Neutrophil (primary cell): ENCODE data around the gene KRTAP5-1.

Experiments
- H3K27ac ChIP-seq: fragments of 200-600 bp; sonication (generic); 2 replicates; pipeline ENCODE4 v1.5.1; 2016; ENCODE audit warnings: mild to moderate bottlenecking, moderate library complexity
- H3K27me3 ChIP-seq: fragments of 200-600 bp; sonication (generic); 2 replicates; pipeline ENCODE4 v1.6.0; 2016; ENCODE audit warnings: mild to moderate bottlenecking
- H3K36me3 ChIP-seq: fragments of 200-600 bp; sonication (generic); 2 replicates; pipeline ENCODE4 v1.5.1; 2017
- H3K4me1 ChIP-seq, 2 experiments: fragments of 200-600 bp in 1 of 2; sonication (generic) in 1 of 2; 1 replicate in 1 of 2; 2 replicates in 1 of 2; pipeline versions ENCODE4 v1.5.1 to v1.6.1; 2013 to 2016; ENCODE audit warnings: low read depth in 1 of 2, low read length in 1 of 2, mild to moderate bottlenecking in 1 of 2, moderate library complexity in 1 of 2; ENCODE audit not compliant: control insufficient read depth in 1 of 2, insufficient read depth in 1 of 2
- H3K4me3 ChIP-seq, 2 experiments: fragments of 200-600 bp in 1 of 2; sonication (generic) in 1 of 2; 1 replicate in 1 of 2; 2 replicates in 1 of 2; pipeline ENCODE4 v1.5.1; 2013 to 2016; ENCODE audit warnings: low read depth in 1 of 2, low read length in 1 of 2, mild to moderate bottlenecking in 1 of 2, moderate library complexity in 1 of 2
- H3K9me3 ChIP-seq: fragments of 200-600 bp; sonication (generic); 2 replicates; pipeline ENCODE4 v1.5.1; 2016
- TF ChIP-seq, protein P1 (sequence below): fragments of 200-600 bp; sonication (generic); IDR thresholded peaks from 2 replicates; pipeline ENCODE4 v1.5.1; 2016; ENCODE audit warnings: antibody characterized with exemption

KRTAP5-1 gene

GRCh38 chr11:1629326-1630185 lies 44.5 kb upstream of the KRTAP5-1 start, which contains the start of gene KRTAP5-5:
KRTAP5-5 (plus strand) TSS chr11:1629775; CDS start chr11:1629841, 66 bp downstream.
- Histone ChIP-seq H3K27me3 (peaks cover 66% of the 10 kb centered on the region), H3K4me3 (no peak within 1 kb of the TSS), H3K9me3 (no peaks in the 10 kb centered on the region), H3K36me3 (no peaks in the 10 kb centered on the region), H3K4me1 (no peaks in the 10 kb centered on the region), H3K27ac (no peak within 1 kb of the TSS)
- TF ChIP-seq, protein P1, sequence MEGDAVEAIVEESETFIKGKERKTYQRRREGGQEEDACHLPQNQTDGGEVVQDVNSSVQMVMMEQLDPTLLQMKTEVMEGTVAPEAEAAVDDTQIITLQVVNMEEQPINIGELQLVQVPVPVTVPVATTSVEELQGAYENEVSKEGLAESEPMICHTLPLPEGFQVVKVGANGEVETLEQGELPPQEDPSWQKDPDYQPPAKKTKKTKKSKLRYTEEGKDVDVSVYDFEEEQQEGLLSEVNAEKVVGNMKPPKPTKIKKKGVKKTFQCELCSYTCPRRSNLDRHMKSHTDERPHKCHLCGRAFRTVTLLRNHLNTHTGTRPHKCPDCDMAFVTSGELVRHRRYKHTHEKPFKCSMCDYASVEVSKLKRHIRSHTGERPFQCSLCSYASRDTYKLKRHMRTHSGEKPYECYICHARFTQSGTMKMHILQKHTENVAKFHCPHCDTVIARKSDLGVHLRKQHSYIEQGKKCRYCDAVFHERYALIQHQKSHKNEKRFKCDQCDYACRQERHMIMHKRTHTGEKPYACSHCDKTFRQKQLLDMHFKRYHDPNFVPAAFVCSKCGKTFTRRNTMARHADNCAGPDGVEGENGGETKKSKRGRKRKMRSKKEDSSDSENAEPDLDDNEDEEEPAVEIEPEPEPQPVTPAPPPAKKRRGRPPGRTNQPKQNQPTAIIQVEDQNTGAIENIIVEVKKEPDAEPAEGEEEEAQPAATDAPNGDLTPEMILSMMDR, result no peak

- Histone ChIP-seq H3K27ac (no peak overlapping the region), H3K4me3 (no peak overlapping the region), H3K27me3 (peaks cover 66% of the 10 kb centered on the region), H3K36me3 (no peaks in the 10 kb centered on the region), H3K9me3 (no peaks in the 10 kb centered on the region), H3K4me1 (no peaks in the 10 kb centered on the region)
- TF ChIP-seq, protein P1, result peak; percentile 17
Observed at GRCh38 chr11:1628506-1629325, 43.6 kb upstream of the KRTAP5-1 start.

DNA sequence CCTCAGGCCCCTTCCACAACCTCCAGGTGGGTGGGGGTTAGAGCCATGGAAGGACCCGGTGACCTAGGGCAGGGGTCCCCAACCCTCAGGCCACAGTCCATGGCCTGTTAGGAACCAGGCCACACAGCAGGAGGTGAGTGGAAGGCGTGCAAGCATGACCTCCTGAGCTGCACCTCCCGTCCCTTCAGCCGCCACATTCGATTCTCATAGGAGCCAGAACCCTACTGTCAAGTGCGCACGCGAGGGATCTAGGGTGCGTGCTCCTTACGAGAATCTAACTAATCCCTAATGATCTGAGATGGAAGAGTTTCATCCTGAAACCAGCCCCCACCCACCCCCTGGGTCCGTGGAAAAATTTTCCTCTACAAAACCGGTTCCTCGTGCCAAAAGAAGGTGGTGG lies 40.5 kb upstream of the KRTAP5-1 start:
- H3K27me3 ChIP-seq, result peaks cover 43% of the 10 kb centered on the region
- no peaks in the 10 kb centered on the region for H3K4me1 ChIP-seq
- no peak overlapping the region for H3K27ac ChIP-seq
- H3K4me3 ChIP-seq, result no peak overlapping the region
- TF ChIP-seq, protein P1, result no peak
- no peaks in the 10 kb centered on the region for H3K36me3 ChIP-seq
- no peaks in the 10 kb centered on the region for H3K9me3 ChIP-seq

- Histone ChIP-seq H3K4me1 (no peaks in the 10 kb centered on the region), H3K36me3 (no peaks in the 10 kb centered on the region), H3K9me3 (no peaks in the 10 kb centered on the region), H3K27ac (no peak overlapping the region), H3K27me3 (peaks cover 40% of the 10 kb centered on the region), H3K4me3 (no peak overlapping the region)
- TF ChIP-seq, protein P1, result no peak
Observed at GRCh38 chr11:1624621-1625020, 39.5 kb upstream of the KRTAP5-1 start.

DNA sequence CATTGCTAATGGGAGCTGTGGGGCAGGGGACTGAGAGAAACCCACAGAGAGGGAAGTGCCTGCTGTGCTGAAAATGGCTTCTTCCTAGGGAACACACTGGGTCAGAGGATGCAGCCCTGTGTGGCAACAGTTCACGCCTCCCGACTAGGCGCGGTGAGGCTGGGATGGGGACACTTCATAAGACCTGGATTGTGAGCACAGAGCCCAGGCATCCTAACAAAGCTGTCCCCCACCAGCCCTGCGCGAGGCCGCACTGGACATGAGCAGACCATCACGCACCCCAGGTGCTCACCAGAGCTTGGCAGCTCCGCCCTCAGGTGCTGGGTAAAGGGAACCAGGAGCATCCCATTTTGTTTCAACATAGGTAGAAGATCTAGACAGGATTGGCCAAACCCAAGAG lies 38.6 kb upstream of the KRTAP5-1 start:
- Histone ChIP-seq H3K36me3 (no peaks in the 10 kb centered on the region), H3K4me1 (no peaks in the 10 kb centered on the region), H3K27ac (no peak overlapping the region), H3K27me3 (peaks cover 31% of the 10 kb centered on the region), H3K9me3 (no peaks in the 10 kb centered on the region), H3K4me3 (no peak overlapping the region)
- TF ChIP-seq, protein P1, result no peak
